Stimulated activated CD4-positive, alpha-beta T cell treated with anti-CD3 and anti-CD28 coated beads, Interleukin-12 subunit alpha, Interleukin-12 subunit beta, amount 100 ng/mL, for 24 hours (primary cell): ENCODE measurements around the gene PLLP.
"Not testable (repeated sequence)": the region's sequence is repeated elsewhere in the genome, so short reads cannot be mapped to it uniquely, and the experiment has no call there.

Source experiments
- DNase-seq, 2 experiments: peaks; one replicate each; pipeline ENCODE4 v3.0.0-alpha.2; 2020; ENCODE audit warnings: low read depth in 2 of 2

PLLP gene

DNA sequence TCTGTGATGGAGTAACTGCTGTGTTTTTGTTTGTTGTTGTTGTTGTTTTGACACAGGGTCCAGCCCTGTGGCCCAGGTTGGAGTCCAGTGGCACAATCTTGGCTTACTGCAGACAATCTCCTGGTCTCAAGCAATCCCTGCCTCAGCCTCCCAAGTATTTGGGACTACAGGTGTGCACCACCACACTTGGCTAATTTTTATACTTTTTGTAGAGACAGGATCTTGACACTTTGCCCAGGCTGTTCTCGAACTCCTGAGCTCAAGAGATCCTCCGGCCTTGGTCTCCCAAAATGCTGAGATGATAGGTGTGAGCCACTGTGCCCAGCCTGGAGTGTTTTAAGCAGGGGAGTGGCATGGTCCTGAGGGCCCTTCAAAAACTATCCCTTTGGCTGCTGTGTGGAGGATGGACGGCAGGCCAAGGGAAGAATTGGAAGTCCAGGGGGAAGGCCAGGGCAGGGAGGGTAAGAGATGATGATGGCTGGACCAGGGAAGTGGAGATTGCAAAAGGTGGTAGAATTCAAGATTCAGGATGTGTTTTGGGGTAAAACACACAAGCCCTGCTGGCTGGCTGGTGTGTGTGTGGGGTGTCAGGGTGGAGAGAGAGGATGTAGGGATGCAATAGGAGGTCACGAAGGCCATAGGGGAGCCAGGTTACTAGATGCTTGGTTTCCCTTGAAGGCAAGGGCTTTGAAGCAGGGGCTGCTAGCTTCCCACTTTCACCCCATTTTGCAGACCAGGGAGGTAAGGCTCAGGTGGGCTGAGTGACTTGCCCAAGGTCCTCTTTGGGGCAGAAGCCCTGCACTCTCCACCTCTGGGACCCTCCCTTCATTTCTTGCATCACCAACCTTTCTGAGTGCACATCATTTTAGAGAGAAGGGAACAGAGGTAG is 18.8 kb upstream of the PLLP start:
- no peak for DNase-seq

DNA sequence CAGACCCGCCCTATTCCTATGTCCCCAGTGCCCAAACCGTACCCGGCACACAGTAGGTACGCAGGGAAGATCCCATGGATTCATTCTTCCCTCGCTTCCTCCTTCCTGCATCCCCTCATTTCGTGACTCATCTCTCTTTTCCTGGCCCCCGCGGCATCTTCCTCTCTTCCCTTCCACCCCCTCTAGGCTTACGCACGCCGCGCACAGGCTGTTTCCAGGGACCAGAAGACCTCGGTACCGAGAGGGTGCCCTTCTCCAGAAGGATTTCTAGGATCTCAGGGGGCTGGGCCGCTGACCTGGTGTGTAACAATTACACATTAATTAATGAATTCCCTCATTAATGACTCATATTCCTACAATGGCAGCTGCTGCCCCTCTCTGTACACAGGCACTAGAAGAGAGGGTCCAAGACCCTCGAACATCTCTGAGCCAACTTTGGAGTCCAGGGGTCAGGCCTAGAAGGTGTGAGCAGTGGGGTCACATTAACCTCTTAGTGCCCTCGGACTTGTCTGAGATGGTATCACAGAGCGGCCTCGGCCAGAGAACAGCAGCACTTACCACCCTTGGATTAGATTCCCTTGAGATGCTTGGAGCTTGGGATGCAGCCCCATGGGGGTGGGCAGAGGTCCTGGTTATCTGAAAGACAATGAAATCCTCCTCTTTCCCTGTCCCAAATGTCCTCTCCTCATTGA is 16.8 kb upstream of the PLLP start:
- DNase-seq: no peak

DNA sequence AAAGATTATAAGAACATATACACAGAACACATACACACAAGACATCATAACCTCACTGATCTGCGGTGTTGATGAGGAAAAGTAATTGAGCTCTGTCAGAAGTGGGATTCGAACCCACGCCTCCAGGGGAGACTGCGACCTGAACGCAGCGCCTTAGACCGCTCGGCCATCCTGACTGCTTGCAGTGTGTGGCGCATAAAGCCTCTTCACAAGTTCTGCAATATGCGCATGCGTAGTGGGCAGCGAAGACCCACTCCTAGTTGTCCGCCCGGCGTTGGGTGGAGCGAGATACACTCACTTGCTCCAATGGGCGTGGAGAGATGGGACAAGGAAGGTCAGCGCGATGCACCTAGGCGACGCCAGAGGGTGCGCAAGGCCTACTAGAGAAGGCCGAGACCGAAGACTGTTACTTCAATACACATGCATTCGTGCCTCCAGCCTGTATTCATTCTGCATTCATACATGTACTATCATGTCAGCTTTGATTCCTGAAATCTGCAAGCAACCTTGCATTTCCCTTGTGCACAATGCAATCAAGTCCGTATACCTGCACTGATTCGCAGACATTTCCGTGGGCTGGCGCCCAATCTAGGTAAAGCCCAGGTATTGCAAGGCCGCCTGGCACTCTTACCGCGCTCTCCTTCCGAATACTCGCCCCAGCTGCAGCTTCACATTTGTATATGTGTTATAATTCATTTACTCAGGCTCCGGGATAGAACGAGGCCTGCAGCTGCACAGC is 16.1 kb upstream of the PLLP start:
- DNase-seq: peak; percentile 95 to 99

DNA sequence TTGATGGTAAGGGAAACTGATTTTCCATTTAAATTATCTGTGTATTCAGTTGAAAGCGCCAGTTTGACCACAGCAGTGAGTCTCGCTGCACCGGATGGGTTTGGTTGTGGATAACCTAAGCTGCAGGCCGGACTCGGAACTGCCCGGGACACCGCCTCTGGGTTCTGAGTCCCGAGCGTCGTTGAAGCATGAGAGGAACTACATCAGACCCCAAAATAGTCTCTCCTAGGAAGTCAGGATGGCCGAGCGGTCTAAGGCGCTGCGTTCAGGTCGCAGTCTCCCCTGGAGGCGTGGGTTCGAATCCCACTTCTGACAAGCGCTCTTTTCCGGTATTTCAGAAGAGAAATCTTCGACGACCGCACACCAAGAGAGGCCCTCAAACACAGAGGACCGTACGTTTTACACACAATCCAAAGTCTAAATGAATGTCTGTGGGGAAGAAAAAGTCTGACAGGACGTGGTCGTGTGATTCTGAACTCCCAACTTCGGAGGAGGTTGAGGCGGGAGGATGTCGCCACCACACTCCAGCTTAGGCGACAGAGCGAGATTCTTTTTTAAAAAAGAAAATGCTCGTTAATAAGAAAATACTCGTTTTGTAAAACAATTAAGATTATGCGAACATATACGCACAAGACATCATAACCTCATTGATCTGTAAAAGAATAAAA is 15.4 kb upstream of the PLLP start:
- DNase-seq: peak; percentile 75 to 83

DNA sequence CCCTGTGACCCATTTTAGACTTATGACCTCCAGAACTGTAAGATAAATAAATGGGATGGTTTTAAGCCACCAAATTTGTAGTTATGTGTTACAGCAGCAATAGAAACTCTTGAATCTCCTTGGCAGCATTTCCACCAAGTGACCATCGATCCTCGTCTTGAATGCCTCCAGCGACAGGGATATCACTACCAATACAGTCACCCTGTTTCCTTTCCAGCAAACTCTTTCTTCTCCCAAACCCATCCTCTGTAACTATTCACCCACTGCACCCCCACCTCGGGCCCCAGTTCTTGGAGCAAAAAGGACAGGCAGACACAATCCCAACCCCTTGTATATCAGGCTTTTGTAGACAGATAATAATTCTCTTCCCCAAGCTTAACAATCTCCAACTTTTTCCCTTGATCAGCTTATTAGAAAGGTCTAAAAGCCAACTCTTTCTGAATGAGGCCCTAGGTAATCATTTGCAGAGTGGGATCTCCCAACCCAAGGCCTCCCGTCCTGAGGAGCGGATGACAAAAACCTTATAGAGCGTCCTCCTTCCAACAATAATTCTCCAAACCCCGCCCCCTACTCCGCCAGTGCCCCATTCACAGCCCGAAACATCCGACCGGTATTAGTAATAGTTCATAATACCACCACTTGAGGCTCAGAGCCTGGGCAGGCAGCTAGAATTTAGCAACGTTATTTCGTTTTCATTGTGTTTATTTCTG is 14.7 kb upstream of the PLLP start:
- DNase-seq: peak in 1 of 2 experiments; percentile 31

- DNase-seq: no peak
These were observed 13.4 kb upstream of the PLLP start for GRCh38 chr16:57297856-57298255.

DNA sequence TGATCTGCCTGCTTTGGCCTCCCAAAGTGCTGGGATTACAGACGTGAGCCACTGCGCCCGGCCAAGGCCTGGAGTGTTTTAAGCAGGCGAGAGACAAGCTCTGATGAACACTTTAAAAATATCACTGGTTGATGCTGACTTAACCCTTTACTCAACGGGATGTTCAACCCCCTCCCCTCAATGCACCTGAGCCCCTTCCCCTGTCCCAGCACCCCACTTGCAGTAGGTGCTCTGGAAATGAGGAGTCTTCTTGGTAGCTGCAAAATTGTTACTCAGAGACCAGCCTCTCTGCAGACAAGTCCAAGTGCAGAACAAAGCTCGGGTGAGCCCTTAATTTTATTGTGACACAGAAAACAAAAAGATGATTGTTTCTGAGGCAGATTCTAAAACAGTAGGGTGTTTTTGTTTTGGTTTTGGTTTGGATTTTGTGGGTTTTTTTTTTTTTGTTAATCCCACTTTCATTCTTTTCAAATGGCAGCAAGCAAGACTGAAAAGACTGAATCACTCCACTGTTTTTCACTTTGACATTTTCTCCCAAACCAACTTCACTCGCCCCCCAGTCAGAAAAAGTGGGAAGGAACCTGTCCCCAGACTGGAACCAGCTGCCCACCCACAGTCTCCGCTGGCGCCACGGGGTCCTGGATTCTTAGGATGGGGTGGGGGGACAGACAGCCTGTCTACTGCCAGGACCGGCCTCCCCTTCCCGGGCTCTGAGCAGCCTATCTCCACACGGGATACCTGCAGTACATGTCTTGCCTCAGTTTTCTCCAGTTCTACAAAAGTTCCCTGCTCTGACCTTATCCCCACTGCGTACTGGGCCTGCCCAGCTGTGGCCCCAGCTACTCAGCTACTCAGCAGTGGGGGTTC is 5.2 kb upstream of the PLLP start:
- DNase-seq: no peak

DNA sequence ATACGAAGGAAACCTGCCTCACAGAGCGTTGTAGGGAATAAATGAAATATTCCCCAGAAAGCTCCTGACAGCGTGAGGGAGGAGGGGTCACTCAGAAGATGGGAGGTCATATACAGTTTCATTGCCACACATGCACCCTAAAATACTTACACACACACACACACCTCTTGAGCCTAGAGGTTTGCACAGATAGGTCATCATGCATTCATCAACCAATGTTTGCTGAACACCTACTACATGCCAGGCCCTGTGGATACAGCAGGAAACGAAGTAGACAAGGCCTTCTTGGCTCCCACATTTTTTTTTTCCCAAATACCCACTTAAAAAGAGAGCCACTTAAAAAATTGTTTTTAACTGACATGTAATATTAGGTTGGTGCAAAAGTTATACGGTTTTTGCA is 907 bp upstream of the PLLP start:
- no peak for DNase-seq

DNA sequence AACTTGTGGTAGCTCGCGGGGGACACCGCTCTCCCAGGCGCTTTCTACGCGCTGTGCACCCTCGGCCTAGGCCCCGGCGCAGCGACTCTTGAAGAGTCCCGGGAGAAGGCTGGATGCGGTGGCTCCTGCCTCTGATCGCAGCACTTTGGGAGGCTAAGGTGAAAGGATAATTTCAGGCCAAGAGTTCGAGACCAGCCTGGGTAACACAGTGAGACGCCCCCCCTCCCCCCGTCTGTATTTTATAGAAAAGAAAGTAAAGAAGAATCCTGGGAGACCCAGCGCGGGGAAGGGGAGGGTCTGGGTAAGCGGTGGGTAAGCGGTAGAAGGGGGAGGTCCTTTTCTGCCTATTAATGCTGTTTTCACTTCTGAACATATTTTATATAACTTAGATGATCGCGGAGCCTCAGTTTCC is 486 bp upstream of the PLLP start:
- DNase-seq: no peak

DNA sequence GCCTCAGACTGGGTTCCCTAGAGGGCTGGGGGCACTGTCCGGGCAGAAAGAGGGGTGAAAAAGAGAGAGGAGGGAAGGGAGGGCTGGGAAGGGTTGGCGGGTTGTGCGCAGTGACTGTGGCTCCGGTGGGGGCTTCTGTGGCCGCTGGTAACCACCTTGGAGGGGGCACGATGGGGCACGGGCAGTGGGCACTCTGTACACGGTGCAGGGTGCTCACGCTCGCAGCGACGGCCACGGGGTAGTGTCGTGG is 588 bp downstream of the PLLP start:
- no peak for DNase-seq

DNA sequence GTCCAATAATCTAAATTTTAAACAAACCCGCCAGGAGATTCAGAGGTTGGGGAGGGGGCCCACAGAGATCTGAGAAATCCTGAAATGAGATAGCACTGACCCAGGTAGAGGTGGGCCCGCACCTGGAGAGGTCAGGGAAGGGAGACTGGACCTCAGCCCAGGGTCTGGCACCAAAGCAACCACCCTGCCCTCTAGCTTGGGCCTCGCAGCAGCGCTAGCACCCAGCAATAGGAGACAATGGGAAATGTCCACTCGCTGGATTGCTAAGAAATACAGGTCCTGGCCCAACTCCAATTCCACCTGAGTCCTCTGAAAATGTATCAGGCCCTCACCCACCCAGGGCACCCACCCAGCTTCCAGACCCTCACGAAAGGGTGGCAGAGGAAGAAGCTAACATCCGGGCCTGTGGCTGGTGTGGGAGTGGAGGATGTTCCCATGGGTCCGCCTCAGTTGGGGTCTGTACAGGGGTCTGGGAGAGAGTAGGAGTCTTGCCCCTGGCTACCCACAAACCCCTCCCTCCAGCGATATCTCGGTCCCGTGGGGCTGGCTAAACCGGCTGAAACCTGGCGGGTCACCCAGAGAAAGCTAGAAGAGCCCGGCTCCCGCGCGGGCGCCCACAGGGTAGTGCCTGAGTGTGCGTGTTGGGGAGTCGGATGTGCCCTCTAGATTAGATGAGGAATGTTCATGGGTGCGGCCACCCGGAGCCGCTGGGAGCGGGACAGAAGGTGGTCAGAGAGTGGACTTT is 1.1 kb downstream of the PLLP start:
- DNase-seq: no peak

GRCh38 chr16:57282510-57283213 is 1.8 kb downstream of the PLLP start:
- DNase-seq: no peak

DNA sequence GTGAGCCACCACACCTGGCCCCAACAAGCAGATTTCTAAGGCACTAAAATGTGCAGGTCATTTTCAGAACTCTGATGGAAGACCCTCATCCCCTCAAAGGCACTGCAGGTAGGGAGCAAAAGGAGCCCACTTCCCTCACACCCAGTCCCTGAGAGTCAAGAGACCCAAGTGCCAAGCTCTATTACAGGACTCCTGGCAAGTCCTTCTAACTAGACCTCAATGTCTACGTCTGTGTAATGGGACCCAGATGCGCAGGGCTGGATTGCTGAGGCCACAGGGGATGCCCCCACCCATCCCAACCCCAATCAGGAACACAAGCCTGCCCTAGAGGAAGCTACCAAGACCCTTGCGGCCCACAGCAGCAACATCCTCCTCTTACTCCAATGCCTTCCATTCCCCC is 2.7 kb downstream of the PLLP start:
- no peak for DNase-seq

- DNase-seq: no peak
These were observed 4.5 kb downstream of the PLLP start for GRCh38 chr16:57279780-57280638.

DNA sequence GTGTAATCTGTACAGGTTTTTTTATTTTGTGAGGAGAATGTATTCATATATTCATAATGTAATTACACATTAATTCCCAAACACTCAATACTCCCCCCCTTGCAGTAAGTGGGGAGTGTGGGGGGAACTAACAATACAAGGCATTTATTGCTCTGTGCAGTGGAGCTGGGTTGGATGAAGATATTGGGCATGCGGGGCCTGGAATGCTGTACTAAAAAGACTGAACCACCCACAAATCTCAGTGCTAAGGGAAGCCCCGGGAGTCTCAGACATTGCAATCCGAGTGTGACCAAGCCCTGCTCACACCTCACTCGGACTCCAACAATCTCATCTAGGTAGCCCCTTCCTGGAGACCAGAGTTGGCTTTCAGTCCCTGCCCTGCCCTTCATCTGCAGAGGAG is 6.0 kb downstream of the PLLP start:
- DNase-seq: no peak

DNA sequence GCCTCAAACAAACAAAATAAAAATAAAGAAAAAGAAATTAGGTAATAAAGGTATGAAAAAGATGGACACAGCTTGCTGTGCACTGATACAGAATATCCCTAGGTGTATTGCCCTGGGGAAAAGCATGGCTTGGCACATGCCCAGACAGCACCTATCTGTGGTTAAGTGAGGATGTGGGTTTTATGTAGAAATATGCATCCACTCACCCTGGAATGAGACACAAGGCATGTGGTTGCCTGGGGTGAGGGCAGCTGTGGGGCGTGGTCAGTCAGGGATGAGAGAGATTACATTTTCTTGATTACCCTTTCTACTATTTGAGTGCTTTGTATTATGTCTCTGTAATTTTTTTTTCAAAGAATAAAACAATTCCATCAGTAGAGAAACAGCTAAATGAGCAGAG is 6.9 kb downstream of the PLLP start:
- peak in 1 of 2 experiments; percentile 39 for DNase-seq

- no peak for DNase-seq
These were observed 7.9 kb downstream of the PLLP start for GRCh38 chr16:57276596-57276995.

GRCh38 chr16:57275946-57276345 is 8.5 kb downstream of the PLLP start:
- not testable (repeated sequence) for DNase-seq
